Measurements from ENCODE around the gene ASMTL. TPM values are rescaled to one million over a fixed set of nuclear protein-coding genes. Genes with fewer than 3 reads are reported as not detected.

The ASMTL gene
- total and polyA plus RNA-seq, 10 donors, result 21.3 to 35.5 (median 27.2) TPM

GRCh38 chrX:1420371-1420770 lies 32.3 kb downstream of the ASMTL start:
- Histone ChIP-seq H3K9me3 (peaks cover 3 to 41% (median 33%) of the 10 kb centered on the region in 8 donors), H3K4me1 (no peaks in the 10 kb centered on the region), H3K36me3 (peaks cover 0 to 79% (median 42%) of the 10 kb centered on the region in 6 donors), H3K27ac (no peak overlapping the region), H3K27me3 (replicated peaks in 1 of 7) (no peaks in the 10 kb centered on the region), H3K4me3 (no peak overlapping the region)
- DNase-seq, result peak; percentile 74
- intact Hi-C loops (cut with DNase I; ENCODE audit: low total_unique reads), result no loop called here
- 77 to 90% (median 82%) methylated on average over 10 to 14 of the region's 14 CpGs for WGBS, 5 donors
- TF ChIP-seq CTCF (IDR thresholded peaks at IDR 0.05 in 8 of 11, conservative IDR thresholded peaks at IDR 0.05 in 3 of 11), result no peak
- TF ChIP-seq POLR2AphosphoS5 (IDR thresholded peaks at IDR 0.05), result peak; percentile 35 to 73 (median 46)

GRCh38 chrX:1419545-1420355 lies 33.0 kb downstream of the ASMTL start:
- peaks cover 0 to 74% (median 38%) of the 10 kb centered on the region in 6 donors for H3K36me3 ChIP-seq
- intact Hi-C loops (cut with DNase I; ENCODE audit: low total_unique reads), result no loop called here
- H3K27ac ChIP-seq, result no peak overlapping the region
- no peak overlapping the region for H3K4me3 ChIP-seq
- 89 to 94% (median 90%) methylated on average over 17 to 19 of the region's 19 CpGs for WGBS, 5 donors
- H3K27me3 ChIP-seq (replicated peaks in 1 of 7), result no peaks in the 10 kb centered on the region
- TF ChIP-seq POLR2AphosphoS5 (IDR thresholded peaks at IDR 0.05) (peak in 2 of 3 donors; percentile 31 to 36), CTCF (IDR thresholded peaks at IDR 0.05 in 8 of 11, conservative IDR thresholded peaks at IDR 0.05 in 3 of 11) (no peak)
- DNase-seq, result peak; percentile 70
- H3K9me3 ChIP-seq, result peaks cover 3 to 41% (median 33%) of the 10 kb centered on the region in 8 donors
- H3K4me1 ChIP-seq, result no peaks in the 10 kb centered on the region

- 91 to 95% (median 94%) methylated on average over 22 to 29 of the region's 29 CpGs for WGBS, 5 donors
- Histone ChIP-seq H3K36me3 (peaks cover 0 to 81% (median 43%) of the 10 kb centered on the region in 6 donors), H3K27me3 (replicated peaks in 1 of 7) (no peaks in the 10 kb centered on the region), H3K27ac (no peak overlapping the region), H3K4me1 (no peaks in the 10 kb centered on the region), H3K9me3 (peaks cover 3 to 40% (median 33%) of the 10 kb centered on the region in 8 donors), H3K4me3 (no peak overlapping the region)
- peak; percentile 76 for DNase-seq
- TF ChIP-seq POLR2AphosphoS5 (IDR thresholded peaks at IDR 0.05) (peak; percentile 6 to 70 (median 41)), POLR2A (IDR thresholded peaks at IDR 0.05) (no peak)
- intact Hi-C loops (cut with DNase I; ENCODE audit: low total_unique reads), result no loop called here
Observed at GRCh38 chrX:1418901-1419544, 33.7 kb downstream of the ASMTL start.

- H3K36me3 ChIP-seq, result peaks cover 0 to 85% (median 49%) of the 10 kb centered on the region in 6 donors
- H3K4me3 ChIP-seq, result no peak overlapping the region
- 92 to 94% (median 92%) methylated on average over 12 to 20 of the region's 20 CpGs for WGBS, 5 donors
- TF ChIP-seq POLR2AphosphoS5 (IDR thresholded peaks at IDR 0.05), result peak in 2 of 3 donors; percentile 24 to 55
- TF ChIP-seq CTCF (IDR thresholded peaks at IDR 0.05 in 8 of 11, conservative IDR thresholded peaks at IDR 0.05 in 3 of 11), result no peak
- H3K27ac ChIP-seq, result no peak overlapping the region
- peak; percentile 67 for DNase-seq
- no peaks in the 10 kb centered on the region for H3K27me3 ChIP-seq (replicated peaks in 1 of 7)
- H3K9me3 ChIP-seq, result peaks cover 3 to 33% (median 29%) of the 10 kb centered on the region in 8 donors
- intact Hi-C loops (cut with DNase I; ENCODE audit: low total_unique reads), result no loop called here
- no peaks in the 10 kb centered on the region for H3K4me1 ChIP-seq
Observed at GRCh38 chrX:1417921-1418771, 34.6 kb downstream of the ASMTL start.
